Osteoblast (primary cell): ENCODE results near the gene ELK3. TPM values are rescaled to one million over a fixed set of nuclear protein-coding genes. Genes with fewer than 3 reads are reported as not detected.
A peak's percentile ranks its signal among the peaks of the same experiment; 100 is the strongest.

Source experiments
- DNase-seq: peaks from one replicate; pipeline ENCODE4 v3.0.0; 2011; ENCODE audit warnings: low spot score, mixed read lengths; ENCODE audit not compliant: insufficient read length; ENCODE audit errors: missing footprints
- H2AFZ ChIP-seq: 2 replicates; pipeline ENCODE4 v1.6.0; 2011; ENCODE audit warnings: mild to moderate bottlenecking, low read length
- H3K27ac ChIP-seq: 2 replicates; pipeline ENCODE4 v1.5.1; 2011; ENCODE audit warnings: mild to moderate bottlenecking, low read depth, low read length, moderate library complexity
- H3K27me3 ChIP-seq: 2 replicates; pipeline ENCODE4 v1.6.0; 2012; ENCODE audit warnings: mild to moderate bottlenecking, control low read depth, inconsistent platforms, low read length, moderate library complexity; ENCODE audit not compliant: insufficient read depth
- H3K36me3 ChIP-seq: 2 replicates; pipeline ENCODE4 v1.5.1; 2011; ENCODE audit warnings: mild to moderate bottlenecking, low read length, control low read depth, moderate library complexity; ENCODE audit not compliant: insufficient read depth
- H3K4me1 ChIP-seq: 2 replicates; pipeline ENCODE4 v1.5.1; 2011; ENCODE audit warnings: mild to moderate bottlenecking, low read length, control low read depth, moderate library complexity; ENCODE audit not compliant: insufficient read depth
- H3K4me2 ChIP-seq: 2 replicates; pipeline ENCODE4 v1.6.0; 2011; ENCODE audit warnings: mild to moderate bottlenecking, low read length; ENCODE audit not compliant: insufficient read depth
- H3K4me3 ChIP-seq: fragments of 200-600 bp; sonication (generic); 3 replicates; pipeline ENCODE4 v1.5.1; 2012; ENCODE audit warnings: mild to moderate bottlenecking, low read length, inconsistent platforms; ENCODE audit not compliant: insufficient read depth
- H3K79me2 ChIP-seq: 2 replicates; pipeline ENCODE4 v1.6.0; 2012; ENCODE audit warnings: mild to moderate bottlenecking, low read length, control low read depth, inconsistent platforms; ENCODE audit not compliant: insufficient read depth
- H3K9me3 ChIP-seq: 2 replicates; pipeline ENCODE4 v1.5.1; 2011; ENCODE audit warnings: low read depth, low read length, control low read depth
- H4K20me1 ChIP-seq: 2 replicates; pipeline ENCODE4 v1.6.0; 2012; ENCODE audit warnings: mild to moderate bottlenecking, low read length, control low read depth; ENCODE audit not compliant: insufficient read depth
- CTCF ChIP-seq: IDR thresholded peaks from 2 replicates; pipeline ENCODE4 v1.5.1; 2011; ENCODE audit warnings: mild to moderate bottlenecking, low read depth, low read length, moderate library complexity; ENCODE audit errors: extremely low read depth
- total RNA-seq: library from RNA; depleted of rRNA; stranded (reverse); fragments of >200 nt; gene quantifications from 2 replicates; pipeline ENCODE4 v1.2.3, GENCODE V29; 2012

The ELK3 gene
- total RNA-seq, 1 donor, result 27.5 TPM

GRCh38 chr12:96233168-96233567 is 39.0 kb downstream of the ELK3 start:
- Histone ChIP-seq H3K27me3 (no peaks in the 10 kb centered on the region), H3K27ac (peak overlapping the region; percentile 97), H3K36me3 (peaks cover 13% of the 10 kb centered on the region), H4K20me1 (no peaks in the 10 kb centered on the region), H2AFZ (no peak overlapping the region), H3K4me1 (peaks cover 44% of the 10 kb centered on the region), H3K9me3 (no peaks in the 10 kb centered on the region), H3K79me2 (peaks cover 77% of the 10 kb centered on the region), H3K4me3 (no peak overlapping the region), H3K4me2 (no peak overlapping the region)
- TF ChIP-seq CTCF, result no peak
- DNase-seq, result no peak

GRCh38 chr12:96233939-96234461 is 39.8 kb downstream of the ELK3 start:
- peak; percentile 96 for DNase-seq
- Histone ChIP-seq H3K27me3 (no peaks in the 10 kb centered on the region), H3K36me3 (peaks cover 13% of the 10 kb centered on the region), H3K9me3 (no peaks in the 10 kb centered on the region), H3K4me3 (no peak overlapping the region), H2AFZ (no peak overlapping the region), H3K79me2 (peaks cover 77% of the 10 kb centered on the region), H4K20me1 (no peaks in the 10 kb centered on the region), H3K4me2 (peak overlapping the region; percentile 30), H3K27ac (peak overlapping the region; percentile 97), H3K4me1 (peaks cover 46% of the 10 kb centered on the region)
- TF ChIP-seq CTCF, result no peak

GRCh38 chr12:96234591-96235483 is 40.7 kb downstream of the ELK3 start:
- Histone ChIP-seq H3K4me3 (no peak overlapping the region), H3K36me3 (peaks cover 18% of the 10 kb centered on the region), H3K79me2 (peaks cover 78% of the 10 kb centered on the region), H4K20me1 (no peaks in the 10 kb centered on the region), H2AFZ (no peak overlapping the region), H3K4me1 (peaks cover 46% of the 10 kb centered on the region), H3K9me3 (no peaks in the 10 kb centered on the region), H3K4me2 (peak overlapping the region; percentile 30), H3K27ac (peak overlapping the region; percentile 97), H3K27me3 (no peaks in the 10 kb centered on the region)
- DNase-seq, result no peak
- no peak for TF ChIP-seq CTCF

- Histone ChIP-seq H3K4me3 (no peak overlapping the region), H4K20me1 (no peaks in the 10 kb centered on the region), H3K27me3 (no peaks in the 10 kb centered on the region), H3K4me2 (no peak overlapping the region), H3K79me2 (peaks cover 78% of the 10 kb centered on the region), H3K4me1 (peaks cover 51% of the 10 kb centered on the region), H3K27ac (peak overlapping the region; percentile 96), H3K36me3 (peaks cover 15% of the 10 kb centered on the region), H2AFZ (no peak overlapping the region), H3K9me3 (no peaks in the 10 kb centered on the region)
- no peak for TF ChIP-seq CTCF
- DNase-seq, result no peak
Measured at GRCh38 chr12:96235484-96235826, 41.3 kb downstream of the ELK3 start.
